ENCODE data around the gene MAD2L2.

MAD2L2 gene

DNA sequence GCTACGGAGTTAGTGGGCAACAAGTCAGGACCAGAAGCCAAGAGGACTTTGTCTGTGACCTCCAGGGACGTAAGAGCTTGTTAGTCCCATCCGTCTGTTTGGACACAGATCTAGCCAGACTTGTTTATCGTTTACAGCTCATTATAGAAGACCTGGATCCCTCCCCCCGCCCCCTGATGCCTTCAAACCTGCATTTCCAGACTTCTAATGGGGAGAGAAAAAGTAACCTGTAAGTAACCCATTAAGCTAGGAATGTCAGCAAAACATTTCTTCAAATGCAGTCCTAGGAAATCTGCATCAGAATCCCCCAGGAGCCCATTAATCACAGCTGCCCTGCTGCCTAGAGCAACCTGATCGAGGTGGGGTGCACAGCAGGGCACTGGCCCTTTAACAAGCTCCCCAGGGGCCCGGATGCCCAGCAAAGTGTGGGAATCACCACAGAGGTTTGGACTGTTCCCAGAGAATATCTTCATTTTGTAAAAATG lies 1.4 kb upstream of the MAD2L2 start:
- DNase-seq = no peak

DNA sequence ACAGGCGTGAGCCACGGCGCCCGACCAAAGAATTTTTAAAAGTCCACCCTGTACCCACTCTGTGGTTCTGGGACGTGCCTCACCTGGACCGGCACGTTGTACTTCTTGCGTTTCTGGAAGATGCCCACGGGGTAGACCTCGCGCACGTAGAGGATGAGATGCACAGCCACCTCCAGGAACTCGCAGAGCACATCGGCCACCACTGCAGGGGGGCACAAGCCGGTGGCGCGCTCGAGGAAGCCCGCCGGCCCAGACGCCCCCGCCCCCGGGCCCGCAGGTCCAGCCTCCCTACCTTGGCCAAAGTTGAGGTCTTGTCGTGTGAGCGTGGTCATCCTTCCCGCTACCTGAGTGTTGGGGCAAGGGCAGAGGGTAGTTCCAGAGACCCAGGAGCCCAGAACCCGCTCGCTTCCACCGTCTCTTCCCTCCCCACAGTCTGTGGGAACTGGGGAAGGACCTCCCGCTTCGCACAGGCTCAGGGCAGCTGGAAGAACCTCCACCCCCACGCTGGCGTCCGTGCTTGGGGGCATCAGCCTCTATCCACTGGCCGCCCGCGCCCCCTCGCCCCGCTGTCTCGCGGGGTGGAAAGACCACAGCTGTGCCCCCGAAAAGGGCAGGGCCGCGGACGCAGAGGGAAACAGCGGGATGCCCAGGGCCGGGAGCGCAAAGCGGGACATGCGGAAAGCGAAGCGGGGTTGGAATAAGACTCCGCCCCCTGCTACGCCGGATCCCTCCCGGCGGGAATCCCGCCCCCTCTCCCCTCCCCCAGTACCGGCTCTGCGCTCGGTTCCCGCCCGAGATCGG lies 478 bp downstream of the MAD2L2 start:
- DNase-seq = no peak

DNA sequence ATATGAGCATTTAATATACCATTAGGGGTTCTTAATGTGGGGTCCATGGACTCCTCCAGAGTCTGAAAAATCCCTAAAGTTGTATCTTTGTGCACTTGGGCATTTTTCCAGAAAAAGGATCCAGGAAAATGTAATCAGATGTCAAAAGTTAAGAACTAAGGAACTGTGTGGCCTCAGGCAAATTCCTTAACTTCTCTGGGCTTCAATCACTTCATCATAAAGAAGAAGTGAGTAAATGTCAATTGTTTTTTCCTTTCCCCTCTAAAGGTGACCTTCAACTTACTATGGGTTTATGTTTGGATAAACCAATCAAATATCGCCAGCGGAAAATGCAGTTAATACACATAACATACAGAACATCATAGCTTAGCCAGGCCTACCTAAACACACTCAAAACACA lies 2.5 kb downstream of the MAD2L2 start:
- DNase-seq = no peak

DNA sequence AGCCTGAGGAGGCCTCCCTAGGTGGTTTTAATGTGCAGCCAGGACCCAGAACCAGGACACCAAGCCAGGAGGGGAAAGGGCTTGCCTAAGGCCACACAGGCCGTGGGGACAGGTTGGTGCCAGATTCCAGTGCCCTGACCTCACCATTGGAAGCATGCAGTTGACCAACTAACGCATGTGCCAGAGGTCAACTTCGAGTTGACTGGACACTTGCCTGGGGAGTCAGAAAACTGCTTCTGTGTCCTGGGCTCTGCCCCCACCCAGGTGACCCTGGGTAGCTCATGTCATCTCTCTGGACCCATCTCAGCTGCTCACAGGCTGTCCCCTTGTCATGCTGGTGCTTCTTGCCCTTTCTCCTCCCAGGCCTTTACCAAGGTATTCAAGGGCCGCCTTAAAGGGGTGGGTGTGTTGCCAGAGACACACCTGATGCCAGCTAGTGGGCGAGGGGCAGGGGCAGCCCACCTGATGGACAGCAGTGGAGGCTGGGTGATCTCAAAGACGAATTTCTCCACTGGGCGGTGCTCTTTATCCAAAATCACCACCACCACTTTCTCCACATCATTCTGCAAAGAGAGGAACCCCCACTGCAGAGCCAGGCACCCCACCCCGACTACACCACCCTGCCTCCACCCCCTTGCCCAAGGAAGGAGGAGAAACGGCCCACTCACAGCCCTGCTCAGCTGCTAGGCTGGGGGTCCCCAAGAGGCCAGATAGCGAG lies 4.4 kb downstream of the MAD2L2 start:
- no peak for DNase-seq

DNA sequence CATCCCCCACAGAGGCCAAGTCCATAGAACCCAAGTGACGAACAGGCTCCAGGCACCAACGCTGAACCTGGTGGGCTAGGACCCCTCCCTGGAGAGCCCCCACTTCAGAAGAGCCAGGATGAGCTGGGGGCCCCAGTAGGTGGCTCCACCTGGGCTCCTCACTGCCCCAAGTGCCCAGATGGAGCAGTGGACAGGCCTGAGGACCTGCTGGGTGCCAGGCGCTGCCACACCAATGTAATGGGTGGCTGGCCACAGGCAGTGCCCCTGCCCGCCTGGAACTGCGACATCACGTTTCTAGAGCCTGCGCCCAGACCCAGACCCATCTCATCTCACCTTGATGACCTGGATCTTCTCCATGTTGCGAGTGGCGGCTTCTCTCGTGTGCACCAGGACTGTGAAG lies 5.6 kb downstream of the MAD2L2 start:
- no peak for DNase-seq

DNA sequence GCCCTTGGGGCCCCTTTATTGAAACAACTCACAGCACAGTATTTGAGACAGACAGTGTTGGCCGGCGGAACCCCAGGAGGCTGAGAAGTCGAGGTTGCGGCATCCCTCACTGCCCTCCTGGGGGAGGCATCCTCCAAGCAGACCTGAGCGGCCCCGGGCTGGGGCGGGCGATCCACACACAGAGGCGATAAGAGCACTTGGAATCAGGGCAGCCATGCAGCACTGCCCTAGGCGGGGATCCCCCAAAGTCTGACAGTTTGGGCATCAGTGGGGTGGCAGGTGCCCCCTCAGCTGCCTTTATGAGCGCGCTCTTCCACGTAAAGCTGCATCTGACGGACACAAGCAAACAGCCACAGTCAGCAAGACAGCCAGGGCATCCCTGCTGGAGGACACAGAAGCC lies 6.5 kb downstream of the MAD2L2 start:
- DNase-seq = no peak

DNA sequence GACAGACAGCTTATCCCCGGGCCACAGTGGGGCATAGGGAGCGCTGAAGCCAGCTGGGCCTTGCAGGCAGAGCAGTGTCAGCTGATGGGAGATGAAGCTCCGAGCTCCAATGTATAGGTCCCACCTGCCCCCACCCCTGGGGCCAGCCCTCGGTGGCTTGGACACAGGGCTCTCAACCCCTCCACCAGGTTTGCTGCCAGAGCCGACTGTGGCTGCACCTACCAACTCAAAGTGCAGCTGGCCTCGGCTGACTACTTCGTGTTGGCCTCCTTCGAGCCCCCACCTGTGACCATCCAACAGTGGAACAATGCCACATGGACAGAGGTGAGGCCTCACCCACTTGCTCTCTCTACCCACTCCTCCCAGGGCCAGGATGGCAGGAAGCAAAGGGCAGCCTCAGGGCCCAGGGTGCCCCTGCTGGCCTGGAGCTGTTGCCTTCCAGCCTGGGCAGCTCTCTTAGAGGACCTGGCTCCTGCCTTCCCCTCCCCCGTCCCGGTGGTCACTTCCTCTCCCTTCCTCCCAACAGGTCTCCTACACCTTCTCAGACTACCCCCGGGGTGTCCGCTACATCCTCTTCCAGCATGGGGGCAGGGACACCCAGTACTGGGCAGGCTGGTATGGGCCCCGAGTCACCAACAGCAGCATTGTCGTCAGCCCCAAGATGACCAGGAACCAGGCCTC lies 7.7 kb downstream of the MAD2L2 start:
- DNase-seq = no peak

DNA sequence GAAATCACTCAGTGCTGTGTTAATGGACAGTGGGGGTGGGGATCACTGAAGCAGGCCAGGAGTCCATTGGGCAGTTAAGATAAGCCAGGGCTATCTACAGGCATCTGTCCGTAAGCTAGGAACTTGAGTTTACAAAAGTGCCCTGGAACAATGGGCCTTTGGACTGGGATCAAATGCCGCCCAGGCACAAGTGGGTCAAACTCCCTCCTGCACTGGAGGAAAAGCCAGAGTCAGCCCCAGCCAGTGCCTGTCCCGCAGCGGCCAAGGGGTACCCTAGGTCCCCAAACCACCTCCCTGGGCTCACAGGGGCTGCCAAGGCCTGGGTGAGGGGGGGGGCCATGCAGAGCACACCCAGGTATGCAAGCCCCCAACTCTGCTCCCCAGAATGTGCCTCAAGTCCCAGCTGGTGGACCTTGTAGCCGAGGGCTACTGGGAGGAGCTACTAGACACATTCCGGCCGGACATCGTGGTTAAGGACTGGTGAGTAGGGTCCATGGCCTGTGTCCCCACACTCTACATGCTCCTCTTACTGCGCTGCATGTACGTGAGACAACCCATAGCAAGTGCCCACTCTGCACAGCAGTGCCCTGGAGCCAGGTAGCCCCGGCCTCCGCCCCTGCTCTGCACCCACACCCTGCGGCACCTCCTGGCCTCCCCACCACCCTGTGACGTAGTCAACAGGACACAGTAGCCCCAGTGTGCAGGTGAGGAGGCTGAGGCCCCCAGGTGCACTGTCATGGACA lies 9.2 kb downstream of the MAD2L2 start:
- no peak for DNase-seq

DNA sequence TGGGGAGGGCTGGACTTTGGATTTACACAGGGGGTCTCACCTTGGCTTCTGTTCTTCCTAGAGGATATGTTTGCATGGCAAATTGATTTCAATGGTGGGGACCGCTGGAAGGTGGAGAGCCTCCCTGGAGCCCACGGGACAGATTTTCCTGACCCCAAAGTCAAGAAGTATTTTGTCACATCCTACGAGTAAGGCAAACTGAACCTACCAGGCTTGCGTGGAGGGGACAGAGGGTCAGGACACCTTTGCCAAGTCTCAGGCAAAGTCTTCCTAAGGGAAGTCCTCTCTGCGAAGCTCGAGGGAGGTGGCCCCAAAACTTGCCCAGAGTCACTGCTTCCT lies 9.8 kb downstream of the MAD2L2 start:
- no peak for DNase-seq

DNA sequence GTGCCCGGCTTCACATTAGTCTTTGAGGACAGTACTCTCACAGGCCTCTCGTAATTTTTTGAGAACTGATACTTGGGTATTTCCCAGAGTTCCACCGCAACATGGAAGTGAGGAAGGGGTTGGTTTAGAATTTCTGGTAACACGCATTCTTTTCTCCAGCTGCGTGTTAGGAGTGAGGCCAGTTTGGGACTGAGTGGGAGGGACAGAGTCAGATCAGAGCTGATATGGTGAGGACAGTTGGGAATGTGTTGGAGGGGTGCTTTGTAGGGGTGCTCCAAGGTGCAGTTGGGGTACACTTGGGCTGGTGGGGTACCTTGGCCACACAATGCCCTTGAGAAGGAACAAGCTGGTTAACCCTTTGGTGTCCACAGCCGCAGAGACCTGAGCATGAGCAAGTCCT lies 10.2 kb downstream of the MAD2L2 start:
- DNase-seq = no peak

DNA sequence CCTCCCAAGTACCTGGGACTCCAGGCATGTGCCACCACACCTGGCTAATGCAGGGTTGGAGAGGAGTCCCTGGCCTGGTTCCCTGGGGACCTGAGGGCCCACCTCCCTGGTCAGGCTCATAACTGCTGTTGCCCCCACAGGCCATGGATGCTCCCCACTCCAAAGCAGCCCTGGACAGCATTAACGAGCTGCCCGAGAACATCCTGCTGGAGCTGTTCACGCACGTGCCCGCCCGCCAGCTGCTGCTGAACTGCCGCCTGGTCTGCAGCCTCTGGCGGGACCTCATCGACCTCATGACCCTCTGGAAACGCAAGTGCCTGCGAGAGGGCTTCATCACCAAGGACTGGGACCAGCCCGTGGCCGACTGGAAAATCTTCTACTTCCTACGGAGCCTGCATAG lies 12.4 kb downstream of the MAD2L2 start:
- DNase-seq = no peak

DNA sequence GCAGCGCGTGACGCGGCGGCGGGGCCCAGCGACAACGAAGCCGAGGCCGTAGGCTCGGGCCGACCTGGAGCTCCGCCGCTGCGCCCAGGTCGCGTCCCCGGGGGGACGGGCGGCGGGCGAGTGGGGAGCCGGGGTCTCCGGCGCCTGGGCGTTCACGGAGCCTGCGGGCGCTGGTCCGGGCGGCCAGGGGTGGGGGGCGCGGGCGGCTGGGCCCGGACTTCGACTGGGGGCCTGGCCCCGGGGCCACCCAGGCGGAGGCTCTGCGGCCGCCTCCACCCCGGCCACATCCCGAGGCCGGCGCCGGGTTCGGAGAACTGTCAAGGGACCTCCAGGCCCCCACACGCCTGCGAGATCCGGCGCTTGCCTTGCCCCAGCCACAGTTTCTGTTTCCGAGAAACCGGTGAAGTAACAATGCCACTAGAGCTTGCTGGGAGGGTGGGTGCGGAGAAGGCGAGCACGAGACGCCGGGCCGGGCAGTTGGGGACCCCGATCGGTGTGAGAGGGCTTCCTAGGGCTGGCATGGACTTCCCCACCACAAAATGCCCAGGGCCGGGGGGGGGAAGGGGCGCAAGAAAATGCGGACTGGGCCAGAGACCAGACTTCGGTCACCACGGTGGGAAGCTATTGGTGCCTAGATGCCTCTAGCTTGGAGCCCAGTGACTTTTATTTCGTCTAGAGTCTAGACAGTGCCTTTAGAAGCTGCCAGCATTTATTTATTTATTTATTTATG lies 16.4 kb downstream of the MAD2L2 start:
- peak; percentile 9 for DNase-seq

DNA sequence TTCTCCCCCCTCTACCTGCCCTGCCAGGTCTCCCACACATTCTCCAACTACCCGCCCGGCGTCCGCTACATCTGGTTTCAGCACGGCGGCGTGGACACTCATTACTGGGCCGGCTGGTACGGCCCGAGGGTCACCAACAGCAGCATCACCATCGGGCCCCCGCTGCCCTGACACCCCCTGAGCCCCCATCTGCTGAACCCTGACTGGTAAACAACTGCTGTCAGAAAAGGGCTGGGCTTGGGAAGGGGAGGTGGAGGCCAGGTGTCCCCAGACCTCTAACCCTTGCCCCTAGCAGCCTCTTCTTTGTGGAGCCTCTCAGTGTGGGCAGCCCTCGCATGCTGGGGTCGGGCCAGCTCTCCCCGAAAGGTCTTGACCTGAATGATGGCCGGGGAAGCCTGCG lies 19.8 kb downstream of the MAD2L2 start:
- DNase-seq = no peak

DNA sequence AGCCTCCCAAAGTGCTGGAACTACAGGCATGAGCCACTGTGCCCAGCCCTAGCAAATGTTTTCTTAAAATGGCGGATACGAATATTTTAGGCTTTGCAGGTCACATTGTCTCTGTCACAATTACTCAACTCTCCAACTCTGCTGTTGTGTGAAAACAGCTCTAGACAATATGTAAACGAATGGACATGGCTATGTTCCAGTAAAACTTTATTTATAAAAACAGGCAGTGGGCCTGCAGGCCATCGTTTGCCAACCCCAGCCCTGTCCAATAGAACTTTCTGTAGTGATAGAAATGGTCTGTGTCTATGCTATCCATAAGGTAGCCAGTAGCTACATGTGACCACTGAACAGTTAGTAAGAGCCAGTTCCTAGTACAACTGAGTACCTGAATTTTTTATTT lies 21.2 kb downstream of the MAD2L2 start:
- no peak for DNase-seq

DNA sequence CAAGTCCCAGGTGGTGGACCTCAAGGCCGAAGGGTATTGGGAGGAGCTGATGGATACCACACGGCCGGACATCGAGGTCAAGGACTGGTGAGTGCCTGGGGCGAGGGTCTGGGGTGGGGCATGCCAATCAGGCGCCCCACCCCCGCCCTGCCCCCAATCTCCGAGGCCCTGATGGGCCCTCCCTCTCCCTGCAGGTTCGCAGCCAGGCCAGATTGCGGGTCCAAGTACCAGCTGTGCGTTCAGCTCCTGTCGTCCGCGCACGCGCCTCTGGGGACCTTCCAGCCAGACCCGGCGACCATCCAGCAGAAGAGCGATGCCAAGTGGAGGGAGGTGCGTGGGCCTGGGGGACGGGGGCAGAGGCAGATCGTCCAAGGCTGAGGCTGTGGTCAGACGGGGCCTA lies 22.4 kb downstream of the MAD2L2 start:
- DNase-seq = no peak

DNA sequence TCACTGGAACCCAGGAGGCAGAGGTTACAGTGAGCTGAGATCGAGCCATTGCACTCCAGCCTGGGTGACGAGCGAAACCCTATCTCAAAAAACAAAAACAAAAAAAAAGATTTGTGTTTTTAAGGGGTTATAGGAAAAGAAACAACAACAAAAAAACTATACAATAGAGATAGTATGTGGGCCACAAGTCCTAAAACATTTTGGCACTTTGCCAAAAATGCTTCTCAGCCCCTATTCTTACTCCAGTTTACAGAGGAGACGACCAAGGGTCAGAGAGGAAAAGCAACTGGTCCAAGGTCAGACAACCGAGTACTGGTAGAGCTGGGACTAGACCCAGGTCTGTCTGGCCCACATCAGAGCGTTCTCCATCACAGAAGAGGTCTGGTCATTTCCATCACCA lies 23.3 kb downstream of the MAD2L2 start:
- DNase-seq = no peak

DNA sequence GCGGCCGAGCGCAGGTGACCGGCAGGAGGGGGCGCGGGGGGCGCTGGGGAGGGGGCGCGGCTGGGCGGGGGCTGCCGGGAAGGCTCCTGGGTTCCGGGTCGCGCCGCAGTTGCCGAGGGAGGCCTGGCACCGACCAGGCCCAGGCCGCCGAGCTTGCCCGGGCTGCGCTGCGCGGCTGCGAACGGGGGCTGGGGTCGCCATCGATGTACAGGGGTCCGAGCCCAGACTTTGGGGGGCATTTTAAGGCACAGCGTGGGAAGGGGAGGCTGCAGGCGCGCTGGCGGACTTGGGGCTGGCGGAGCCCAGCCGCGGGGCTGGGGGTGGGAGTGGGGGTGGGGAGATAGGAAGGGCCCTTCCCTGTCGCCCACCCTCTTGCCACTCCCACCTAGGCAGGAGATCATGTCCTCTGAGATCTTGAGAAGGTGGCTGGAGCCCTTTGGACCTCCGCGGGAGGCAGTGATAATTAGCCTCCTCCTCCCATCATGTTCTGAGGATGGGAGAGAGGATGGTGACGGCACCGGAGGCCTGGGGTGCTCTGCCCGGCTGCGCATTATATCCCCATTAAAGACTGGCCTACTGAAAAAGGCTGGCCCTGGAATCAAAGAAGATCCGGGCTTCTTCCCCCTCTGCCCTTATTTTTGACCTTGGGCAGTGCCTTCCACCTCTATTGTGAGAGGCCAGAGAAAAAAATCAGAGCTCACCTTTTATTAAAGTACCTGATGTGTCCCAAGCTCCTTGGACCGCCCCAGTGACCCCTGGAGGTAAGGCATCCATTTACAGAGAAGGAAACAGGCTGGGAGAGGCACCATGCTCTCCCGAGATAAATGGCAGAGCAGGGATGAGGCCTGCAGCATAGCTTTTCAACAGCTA lies 25.8 kb downstream of the MAD2L2 start:
- DNase-seq = no peak

DNA sequence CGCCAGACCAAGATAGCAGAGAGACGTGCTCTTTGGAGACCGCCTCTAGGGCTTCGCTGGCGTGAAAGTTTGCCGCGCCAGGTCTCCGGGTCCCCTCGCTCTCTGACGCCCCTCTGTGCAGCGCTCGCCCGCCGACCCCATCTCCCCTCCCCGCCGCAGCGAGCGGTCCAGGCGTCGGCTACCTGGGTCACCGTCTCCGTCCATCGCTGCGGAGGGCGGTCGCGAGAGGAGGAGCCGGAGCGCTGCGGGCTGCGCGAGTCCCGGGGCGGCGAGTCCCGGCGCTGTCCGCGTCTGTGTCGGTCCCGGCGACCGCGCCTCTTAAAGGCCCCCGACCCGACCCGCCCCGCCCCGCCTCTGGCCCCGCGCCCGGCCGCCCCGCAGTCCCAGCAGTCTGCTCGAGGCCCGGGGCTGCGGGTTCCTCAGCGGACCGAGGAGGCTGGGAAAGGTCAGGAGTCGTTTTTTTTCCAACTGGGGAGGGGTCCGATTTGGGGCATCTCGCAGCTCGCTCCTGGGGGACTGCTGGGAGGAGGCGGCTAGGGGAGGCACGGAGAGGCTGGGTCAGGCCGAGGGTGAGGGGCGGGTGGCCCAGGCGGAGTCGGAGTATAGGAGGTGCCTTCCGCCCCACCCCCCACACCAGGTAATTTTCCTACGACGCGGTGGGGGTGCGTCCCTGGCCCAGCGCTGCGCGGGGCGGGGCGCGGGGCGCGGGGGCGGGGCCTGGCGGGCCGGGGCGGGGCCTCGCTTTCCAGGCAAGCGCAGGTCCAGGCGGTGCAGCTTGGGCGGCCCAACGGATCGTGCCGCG lies 26.6 kb downstream of the MAD2L2 start, which contains the start of the genes FBXO2 and FBXO44:
Gene FBXO2 (minus strand): TSS at position 293 of the 802 bp plus-strand sequence. CDS start 89 bp downstream, at position 204.
Gene FBXO44 (plus strand): TSS at position 741 of the 802 bp plus-strand sequence. CDS start 959 bp downstream, outside the sequence.
- peak; percentile 45 for DNase-seq

DNA sequence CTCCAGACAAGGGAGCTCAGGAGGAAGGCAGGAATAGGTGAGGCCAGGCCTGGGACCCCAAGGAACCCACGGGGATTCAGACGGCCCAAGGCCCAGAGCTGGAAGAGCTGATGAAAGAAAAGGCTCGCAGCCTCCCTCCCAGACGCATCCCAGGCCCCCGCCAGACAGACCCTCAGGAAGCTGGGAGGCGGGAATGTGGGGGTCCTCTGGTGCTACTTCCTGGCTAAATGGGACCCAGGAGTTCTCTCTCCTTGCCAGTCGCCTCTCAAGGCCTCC lies 27.1 kb downstream of the MAD2L2 start:
- no peak for DNase-seq

DNA sequence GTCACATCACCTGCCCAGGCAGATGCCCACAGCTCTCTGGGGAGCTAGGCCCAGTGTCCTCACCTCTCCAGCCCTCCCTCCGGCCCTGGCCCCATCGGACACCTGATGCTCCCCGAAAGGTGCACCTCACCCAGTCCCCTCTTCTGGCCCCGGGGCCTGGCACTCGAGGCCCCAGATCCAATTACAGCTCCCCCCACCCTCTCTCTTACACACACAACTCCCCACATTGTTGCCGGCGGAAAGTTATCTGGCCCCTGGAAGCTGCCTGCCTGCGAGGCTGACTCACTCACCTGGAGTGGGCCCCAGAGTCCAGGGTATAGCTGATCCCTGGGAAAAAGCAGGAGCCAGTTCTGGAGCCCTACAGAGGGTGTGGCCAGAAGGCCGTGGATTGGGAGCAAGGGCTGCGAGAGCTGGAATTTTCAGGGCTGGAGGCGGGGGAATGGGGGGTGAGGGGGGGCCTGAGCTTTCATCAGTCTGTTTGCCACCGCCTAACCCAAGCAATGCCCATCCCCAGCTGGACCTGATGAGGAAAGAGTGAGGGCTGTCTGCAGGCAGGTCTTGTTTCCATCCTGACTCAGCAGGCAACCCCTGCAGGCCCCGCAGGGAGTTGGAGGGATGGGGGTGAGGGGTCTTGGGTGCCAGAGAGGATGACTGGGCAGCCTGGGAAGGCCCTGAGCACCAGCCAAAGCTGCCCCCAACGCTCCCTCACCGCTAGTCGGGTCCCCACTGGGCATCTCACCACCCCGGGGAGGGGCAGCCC lies 27.7 kb downstream of the MAD2L2 start:
- no peak for DNase-seq
